ENCODE results near the gene CHST8.

CHST8 gene

GRCh38 chr19:33673258-33673875, 51.6 kb downstream of the CHST8 start:
- no peak for DNase-seq (ENCODE audit: low spot score)

- no peak for DNase-seq (ENCODE audit: low spot score)
Observed at GRCh38 chr19:33673996-33674625, 52.4 kb downstream of the CHST8 start.

GRCh38 chr19:33674626-33675367, 53.0 kb downstream of the CHST8 start:
- DNase-seq (ENCODE audit: low spot score), result no peak

GRCh38 chr19:33675501-33676124, 53.9 kb downstream of the CHST8 start:
- no peak for DNase-seq (ENCODE audit: low spot score)

GRCh38 chr19:33676999-33677665, 55.4 kb downstream of the CHST8 start:
- no peak for DNase-seq (ENCODE audit: low spot score)

- no peak for DNase-seq (ENCODE audit: low spot score)
Observed at GRCh38 chr19:33677745-33678426, 56.1 kb downstream of the CHST8 start.

GRCh38 chr19:33678796-33679585, 57.2 kb downstream of the CHST8 start:
- DNase-seq (ENCODE audit: low spot score), result peak; percentile 91

GRCh38 chr19:33679696-33680095, 57.9 kb downstream of the CHST8 start:
- DNase-seq (ENCODE audit: low spot score), result no peak

GRCh38 chr19:33681081-33681680, 59.4 kb downstream of the CHST8 start:
- DNase-seq (ENCODE audit: low spot score), result no peak

GRCh38 chr19:33683881-33684537, 62.3 kb downstream of the CHST8 start:
- DNase-seq (ENCODE audit: low spot score), result no peak

GRCh38 chr19:33684538-33685232, 62.9 kb downstream of the CHST8 start:
- no peak for DNase-seq (ENCODE audit: low spot score)

- no peak for DNase-seq (ENCODE audit: low spot score)
Observed at GRCh38 chr19:33685541-33685940, 63.8 kb downstream of the CHST8 start.

- DNase-seq (ENCODE audit: low spot score), result no peak
Observed at GRCh38 chr19:33686262-33686661, 64.5 kb downstream of the CHST8 start.

- no peak for DNase-seq (ENCODE audit: low spot score)
Observed at GRCh38 chr19:33686687-33687480, 65.1 kb downstream of the CHST8 start.

- DNase-seq (ENCODE audit: low spot score), result no peak
Observed at GRCh38 chr19:33687481-33688170, 65.9 kb downstream of the CHST8 start.

- no peak for DNase-seq (ENCODE audit: low spot score)
Observed at GRCh38 chr19:33688171-33688992, 66.6 kb downstream of the CHST8 start.
